SK-N-MC (cell line): ENCODE data around the gene IQUB.
"Not testable (repeated sequence)": the region's sequence is repeated elsewhere in the genome, so short reads cannot be mapped to it uniquely, and the experiment has no call there.

Experiments used
- DNase-seq: peaks from one replicate; pipeline ENCODE4 v3.0.0-alpha.2; 2011; ENCODE audit warnings: low read depth, low spot score
- H3K27ac ChIP-seq: fragments of 200-600 bp; sonication (generic); 2 replicates; pipeline ENCODE4 v1.5.1; 2016; ENCODE audit warnings: mixed run types
- H3K36me3 ChIP-seq: fragments of 200-600 bp; sonication (generic); 2 replicates; pipeline ENCODE4 v1.6.1; 2017; ENCODE audit warnings: antibody characterized with exemption, low read length, mixed read lengths; ENCODE audit not compliant: insufficient read depth
- H3K4me3 ChIP-seq: fragments of 200-600 bp; sonication (generic); 2 replicates; pipeline ENCODE4 v1.5.1; 2016
- H3K9ac ChIP-seq: fragments of 200-600 bp; sonication (generic); 2 replicates; pipeline ENCODE4 v1.8.0; 2017; ENCODE audit warnings: mixed run types, mixed read lengths; ENCODE audit not compliant: insufficient read length
- H3K9me3 ChIP-seq: fragments of 200-600 bp; sonication (generic); 2 replicates; pipeline ENCODE4 v1.6.1; 2017; ENCODE audit warnings: low read depth, mild to moderate bottlenecking, antibody characterized with exemption, low read length, moderate library complexity, mixed read lengths
- EZH2 ChIP-seq: fragments of 200-600 bp; sonication (generic); IDR thresholded peaks from one replicate; pipeline ENCODE4 v1.6.1; 2017; ENCODE audit warnings: antibody characterized with exemption
- FOXP2 ChIP-seq: optimal IDR thresholded peaks from 2 replicates; pipeline ENCODE3; 2011; ENCODE audit warnings: mild to moderate bottlenecking, moderate library complexity; ENCODE audit not compliant: insufficient read depth; ENCODE audit errors: extremely low read length, control extremely low read depth
- POLR2AphosphoS5 ChIP-seq: IDR thresholded peaks from 2 replicates; pipeline ENCODE4 v1.6.1; 2012; ENCODE audit warnings: mild to moderate bottlenecking, low read depth, low read length, borderline replicate concordance

The IQUB gene

DNA sequence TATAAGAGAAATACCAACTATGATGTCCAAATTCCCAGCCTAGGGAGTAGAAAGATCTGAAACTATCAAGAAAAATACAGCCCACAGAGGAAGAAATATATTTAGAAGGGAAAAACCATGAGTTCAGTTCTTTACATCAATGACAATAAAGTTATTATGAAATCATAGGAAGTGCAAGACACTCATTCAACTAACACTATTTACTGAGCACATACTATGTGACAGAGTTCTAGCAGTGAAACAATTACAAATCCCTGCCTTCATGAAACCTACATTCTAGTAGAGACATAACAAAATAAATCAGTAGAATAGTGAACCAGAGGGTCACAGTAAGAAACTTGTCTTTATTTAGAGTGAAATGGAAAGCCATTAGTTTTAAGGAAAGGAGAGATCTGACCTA is 21.1 kb upstream of the IQUB start:
- Histone ChIP-seq H3K27ac (no peak overlapping the region), H3K36me3 (peaks cover 49% of the 10 kb centered on the region), H3K9me3 (no peaks in the 10 kb centered on the region), H3K9ac (no peak overlapping the region), H3K4me3 (peak overlapping the region; percentile 98; the same call in 1 of the 2 replicates)
- DNase-seq = no peak
- TF ChIP-seq FOXP2 (no peak), POLR2AphosphoS5 (no peak), EZH2 (no peak)

DNA sequence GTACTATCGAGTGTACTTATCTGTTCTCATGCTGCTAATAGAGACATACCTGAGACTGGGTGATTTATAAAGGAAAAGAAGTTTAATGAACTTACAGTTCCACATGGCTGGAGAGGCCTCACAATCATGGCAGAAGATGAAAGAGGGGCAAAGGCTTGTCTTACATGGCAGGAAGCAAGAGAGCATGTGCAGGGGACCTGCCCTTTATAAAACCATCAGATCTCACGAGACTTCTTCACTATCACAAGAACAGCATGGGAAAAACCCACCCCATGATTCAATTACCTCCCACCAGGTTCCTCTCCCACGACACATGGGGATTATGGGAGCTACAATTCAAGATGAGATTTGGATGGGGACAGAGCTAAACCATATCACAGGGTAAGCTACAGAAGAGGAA is 18.8 kb upstream of the IQUB start:
- Histone ChIP-seq H3K9me3 (no peaks in the 10 kb centered on the region), H3K36me3 (peaks cover 72% of the 10 kb centered on the region), H3K9ac (no peak overlapping the region), H3K27ac (no peak overlapping the region), H3K4me3 (no peak overlapping the region)
- DNase-seq = no peak
- TF ChIP-seq POLR2AphosphoS5 = no peak
- TF ChIP-seq FOXP2 = no peak
- no peak for TF ChIP-seq EZH2

DNA sequence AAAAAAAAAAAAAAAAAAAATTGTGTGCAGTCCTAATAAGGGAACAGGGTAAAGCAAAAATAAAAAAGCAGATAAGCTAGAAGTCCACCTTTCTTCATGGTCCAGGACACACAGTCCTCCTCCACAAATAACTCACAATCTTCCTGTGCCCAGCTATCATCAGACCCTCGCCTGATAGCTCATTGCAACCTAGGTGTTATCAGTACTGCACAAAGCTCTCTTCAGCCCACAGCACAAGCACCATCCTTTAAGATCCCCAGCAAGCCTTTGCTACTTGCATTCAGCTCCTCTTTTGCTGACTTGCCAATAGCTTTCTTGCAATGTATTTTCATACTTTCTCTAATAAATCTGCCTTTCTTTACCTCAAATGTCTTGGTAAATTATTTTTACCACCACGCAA is 18.2 kb upstream of the IQUB start:
- Histone ChIP-seq H3K4me3 (no peak overlapping the region), H3K9ac (no peak overlapping the region), H3K9me3 (no peaks in the 10 kb centered on the region), H3K27ac (no peak overlapping the region), H3K36me3 (peaks cover 78% of the 10 kb centered on the region)
- TF ChIP-seq EZH2 (no peak), FOXP2 (no peak), POLR2AphosphoS5 (no peak)
- no peak for DNase-seq

GRCh38 chr7:123552134-123552533 is 17.7 kb upstream of the IQUB start:
- H3K36me3 ChIP-seq = peaks cover 83% of the 10 kb centered on the region
- H3K4me3 ChIP-seq, DNase-seq, H3K9me3 ChIP-seq, H3K9ac ChIP-seq, H3K27ac ChIP-seq: not testable (repeated sequence)

GRCh38 chr7:123548406-123548805 is 14.0 kb upstream of the IQUB start:
- H3K27ac ChIP-seq = 0 out of 2 replicates have a peak overlapping the region, but pooled peaks have one; percentile 35
- TF ChIP-seq POLR2AphosphoS5 (no peak), FOXP2 (no peak), EZH2 (no peak)
- peaks cover 70% of the 10 kb centered on the region for H3K36me3 ChIP-seq
- no peaks in the 10 kb centered on the region for H3K9me3 ChIP-seq
- no peak overlapping the region for H3K9ac ChIP-seq
- no peak for DNase-seq
- no peak overlapping the region for H3K4me3 ChIP-seq

DNA sequence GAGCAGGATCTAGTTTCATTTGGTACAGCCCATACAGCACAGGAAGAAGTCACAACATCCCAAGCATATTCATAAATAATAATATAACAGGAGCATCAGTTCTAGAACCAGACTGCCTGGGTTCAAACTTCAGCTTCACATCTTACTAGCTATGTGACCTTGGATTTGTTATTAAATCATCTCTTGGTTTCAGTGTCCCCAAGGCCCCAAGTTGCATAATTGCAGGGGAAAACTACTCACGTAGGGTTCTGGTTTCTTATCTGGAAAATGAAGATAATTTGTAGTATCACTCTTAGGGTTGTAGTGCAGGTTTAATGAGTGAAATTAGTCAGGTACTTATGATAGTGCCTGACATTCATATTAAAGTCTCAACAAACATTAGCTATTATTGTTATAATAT is 5.5 kb upstream of the IQUB start:
- no peaks in the 10 kb centered on the region for H3K9me3 ChIP-seq
- TF ChIP-seq POLR2AphosphoS5 = no peak
- no peak overlapping the region for H3K4me3 ChIP-seq
- no peak overlapping the region for H3K9ac ChIP-seq
- H3K27ac ChIP-seq = no peak overlapping the region
- DNase-seq = no peak
- peaks cover 25% of the 10 kb centered on the region for H3K36me3 ChIP-seq

DNA sequence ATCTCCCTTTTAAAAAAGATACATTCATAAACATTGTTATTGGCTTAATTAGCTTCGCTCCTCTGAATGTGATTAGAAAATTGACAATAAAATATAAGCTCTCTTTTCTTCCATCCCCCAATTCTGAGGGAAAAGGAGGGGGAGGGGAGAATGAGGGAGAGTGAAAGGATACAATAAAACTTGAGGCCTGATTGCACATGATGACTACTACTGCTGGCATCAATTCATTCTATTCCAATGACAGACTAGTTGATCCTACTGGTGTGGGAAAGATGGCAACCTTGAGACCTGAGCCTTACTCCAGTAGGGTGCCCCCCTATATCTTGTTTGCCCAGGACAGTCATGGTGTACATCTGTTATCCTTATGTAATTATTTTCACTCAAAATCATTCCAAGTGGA is 4.5 kb upstream of the IQUB start:
- no peak for DNase-seq
- no peaks in the 10 kb centered on the region for H3K9me3 ChIP-seq
- no peak overlapping the region for H3K9ac ChIP-seq
- no peak overlapping the region for H3K4me3 ChIP-seq
- H3K36me3 ChIP-seq = peaks cover 23% of the 10 kb centered on the region
- TF ChIP-seq EZH2 = no peak
- TF ChIP-seq POLR2AphosphoS5 = no peak
- TF ChIP-seq FOXP2 = no peak
- peak overlapping the region; percentile 78; the same call in 1 of the 2 replicates for H3K27ac ChIP-seq

DNA sequence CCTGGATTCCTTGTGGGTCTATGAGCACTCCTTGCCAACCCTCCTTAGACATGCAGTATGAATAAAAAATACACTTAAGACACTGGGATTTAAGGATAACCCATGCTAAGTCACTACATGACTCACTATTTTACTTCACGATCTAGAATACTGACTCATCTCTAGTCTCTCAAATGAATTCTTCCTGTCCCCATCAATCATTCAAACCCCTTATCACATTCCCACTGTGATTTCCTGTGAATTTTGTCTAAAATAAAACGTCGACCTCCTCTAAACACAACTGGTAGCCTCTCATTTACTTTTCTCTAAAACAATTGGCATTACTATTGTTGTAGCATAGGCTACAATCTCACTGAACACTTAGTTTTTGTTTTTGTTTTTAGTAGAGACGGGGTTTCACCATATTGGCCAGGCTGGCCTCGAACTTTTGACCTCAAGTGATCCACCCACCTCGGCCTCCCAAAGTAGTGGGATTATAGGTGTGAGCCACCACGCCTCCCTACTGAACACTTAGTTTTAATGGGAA is 3.9 kb upstream of the IQUB start:
- peak overlapping the region; percentile 78 for H3K27ac ChIP-seq
- no peak for DNase-seq
- no peak overlapping the region for H3K4me3 ChIP-seq
- peak overlapping the region; percentile 1 for H3K9ac ChIP-seq
- peaks cover 17% of the 10 kb centered on the region for H3K36me3 ChIP-seq
- TF ChIP-seq FOXP2 = no peak
- TF ChIP-seq POLR2AphosphoS5 = no peak
- H3K9me3 ChIP-seq = no peaks in the 10 kb centered on the region

- peak overlapping the region; percentile 49 for H3K4me3 ChIP-seq
- peak overlapping the region; percentile 88 for H3K27ac ChIP-seq
- no peak for DNase-seq
- peaks cover 6% of the 10 kb centered on the region for H3K36me3 ChIP-seq
- H3K9ac ChIP-seq = peak overlapping the region; percentile 47
- H3K9me3 ChIP-seq = no peaks in the 10 kb centered on the region
- TF ChIP-seq FOXP2 = no peak
- TF ChIP-seq EZH2 = no peak
- TF ChIP-seq POLR2AphosphoS5 = no peak
Observed at GRCh38 chr7:123537026-123537642, 2.7 kb upstream of the IQUB start.
